NCI-H1694 (cell line): Measurements from ENCODE around the gene INTS15.

Source experiments
- DNase-seq: peaks from one replicate; lab custom pipeline; 2025; lab: John Stamatoyannopoulos, UW

INTS15 gene

GRCh38 chr7:6642861-6643640 lies 53.2 kb downstream of the INTS15 start:
- no peak for DNase-seq

- no peak for DNase-seq
These were observed 54.2 kb downstream of the INTS15 start for GRCh38 chr7:6643915-6644625.

DNA sequence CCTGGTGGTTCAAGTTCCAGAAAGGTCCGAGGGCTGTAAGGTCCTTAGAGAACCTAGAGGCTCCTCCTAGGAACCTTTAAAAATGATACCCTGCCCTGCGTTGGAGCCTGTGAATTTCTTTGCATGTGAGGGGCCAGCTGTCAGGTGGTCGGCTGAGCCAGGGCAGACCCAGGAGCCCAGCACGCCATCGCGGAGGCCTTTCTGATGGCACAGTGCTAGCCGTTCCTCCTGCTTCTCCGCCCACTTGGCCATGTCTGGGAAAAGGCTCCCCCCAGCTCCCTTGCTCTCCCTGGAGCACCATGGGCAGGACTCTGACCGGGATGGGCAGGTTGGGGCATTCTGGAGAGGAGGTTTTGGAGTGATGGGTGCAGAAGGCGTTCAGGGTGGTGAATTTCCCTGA lies 54.9 kb downstream of the INTS15 start:
- no peak for DNase-seq

GRCh38 chr7:6646465-6646864 lies 56.6 kb downstream of the INTS15 start:
- DNase-seq: no peak

DNA sequence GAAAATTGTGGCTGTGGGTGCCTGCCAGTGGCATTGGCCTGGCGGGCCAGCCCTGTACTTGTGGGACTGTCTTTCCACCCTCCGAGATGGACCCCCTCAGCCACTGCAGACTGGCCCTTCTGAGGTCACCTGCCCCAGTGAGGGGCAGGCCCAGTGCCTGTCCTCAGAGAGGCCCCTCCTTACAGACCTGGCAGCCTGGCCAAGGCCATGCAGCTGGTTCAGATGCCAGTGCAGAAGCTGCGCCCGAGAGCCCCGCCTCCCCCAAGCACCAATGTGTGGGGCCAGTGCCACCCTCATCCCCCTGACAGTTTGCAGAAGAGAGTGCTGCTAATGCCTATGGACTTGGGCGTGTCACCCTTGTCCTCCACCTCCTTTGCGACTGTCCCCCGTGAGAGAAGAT lies 57.3 kb downstream of the INTS15 start:
- no peak for DNase-seq

GRCh38 chr7:6647541-6647940 lies 57.7 kb downstream of the INTS15 start:
- DNase-seq: no peak

DNA sequence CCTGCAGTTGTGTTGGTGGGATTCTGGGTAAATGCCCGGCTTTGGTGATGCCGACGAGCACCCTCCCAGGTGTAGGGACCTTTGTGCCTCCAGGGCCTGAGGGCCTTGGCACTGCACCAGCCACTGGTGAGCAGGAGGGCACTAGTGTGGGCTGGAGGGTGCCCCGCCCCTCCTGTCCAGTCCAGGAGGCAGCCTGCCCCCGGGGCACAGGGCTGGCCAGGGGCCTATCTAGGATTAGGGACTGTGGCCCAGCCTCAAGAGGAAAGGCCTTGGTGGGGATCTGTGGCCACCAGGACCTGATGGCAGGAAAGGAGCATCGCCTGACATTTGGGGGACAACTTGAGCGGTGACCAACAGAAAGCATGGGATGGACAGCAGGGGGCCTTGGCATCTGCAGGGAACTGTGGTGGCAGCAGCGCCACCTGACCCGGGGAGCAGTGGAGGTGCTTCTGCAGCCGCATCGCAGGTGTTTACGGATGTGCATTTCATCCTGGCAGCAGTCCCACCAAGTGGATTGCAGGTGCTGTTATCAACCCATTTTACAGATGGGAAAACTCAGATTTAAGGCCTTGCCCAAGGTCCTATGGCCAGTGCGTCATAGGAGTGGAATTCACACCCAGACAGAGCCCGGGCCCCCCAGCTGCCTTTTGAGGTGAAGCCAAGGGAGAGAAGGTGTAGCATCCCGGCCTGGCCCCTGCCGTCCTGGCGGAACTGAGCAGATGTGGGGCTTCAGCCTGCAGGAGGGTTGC lies 58.4 kb downstream of the INTS15 start:
- no peak for DNase-seq

- no peak for DNase-seq
These were observed 58.9 kb downstream of the INTS15 start for GRCh38 chr7:6648815-6649104.

DNA sequence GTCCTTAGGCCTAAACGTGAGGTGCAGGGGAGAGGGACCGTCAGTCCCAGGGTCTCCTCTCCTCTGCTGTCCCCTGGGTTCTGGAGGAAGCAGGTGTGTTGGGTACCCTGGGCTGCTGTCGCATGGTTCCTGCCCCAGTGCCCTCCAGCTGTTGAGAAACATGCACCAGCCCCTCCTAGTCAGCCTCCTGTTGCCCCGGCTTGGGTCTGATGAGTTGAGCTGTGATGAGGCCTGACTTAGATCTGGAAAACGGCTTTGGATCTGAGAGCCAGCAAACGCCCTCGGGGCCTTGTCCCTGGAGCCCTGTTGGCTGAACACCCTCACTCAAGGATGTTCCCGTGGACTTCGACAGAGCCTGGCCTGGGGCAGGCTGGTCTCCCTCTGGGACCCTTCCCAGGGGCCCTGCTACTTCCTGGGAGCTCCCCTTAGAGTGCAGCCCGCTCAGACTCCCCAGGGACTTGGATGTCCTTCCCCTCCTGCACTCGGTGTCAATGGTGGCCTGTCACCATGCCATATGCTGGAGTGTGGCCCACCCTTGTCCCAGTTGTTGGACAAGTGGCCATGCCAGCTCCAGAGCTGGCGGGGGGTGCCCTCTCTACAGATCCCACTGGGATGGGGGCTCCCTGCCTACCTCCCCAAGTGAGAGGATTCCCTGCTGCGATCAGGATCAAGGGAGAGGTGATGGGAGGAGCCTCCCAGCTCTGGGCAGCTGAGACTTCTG lies 59.6 kb downstream of the INTS15 start:
- DNase-seq: no peak

DNA sequence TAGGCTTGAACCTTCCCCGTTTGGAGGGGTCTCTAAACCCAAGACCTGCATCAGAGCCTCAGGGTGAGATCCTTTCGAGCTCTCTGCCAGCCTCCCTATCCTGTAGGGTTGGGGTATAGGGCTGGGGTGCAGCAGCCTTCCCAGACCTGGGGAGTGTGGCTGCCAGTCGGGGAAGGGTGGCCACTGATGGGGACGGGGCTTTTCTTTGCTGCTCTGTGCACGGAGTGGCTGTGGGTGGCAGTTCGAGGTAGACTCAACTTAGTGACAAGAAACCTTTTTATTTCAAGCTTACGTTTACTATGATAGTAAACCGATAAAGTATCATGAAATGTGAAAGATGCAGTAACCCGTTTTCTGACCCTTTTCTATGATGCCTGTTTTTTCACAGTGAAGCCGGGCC lies 60.3 kb downstream of the INTS15 start:
- DNase-seq: no peak

DNA sequence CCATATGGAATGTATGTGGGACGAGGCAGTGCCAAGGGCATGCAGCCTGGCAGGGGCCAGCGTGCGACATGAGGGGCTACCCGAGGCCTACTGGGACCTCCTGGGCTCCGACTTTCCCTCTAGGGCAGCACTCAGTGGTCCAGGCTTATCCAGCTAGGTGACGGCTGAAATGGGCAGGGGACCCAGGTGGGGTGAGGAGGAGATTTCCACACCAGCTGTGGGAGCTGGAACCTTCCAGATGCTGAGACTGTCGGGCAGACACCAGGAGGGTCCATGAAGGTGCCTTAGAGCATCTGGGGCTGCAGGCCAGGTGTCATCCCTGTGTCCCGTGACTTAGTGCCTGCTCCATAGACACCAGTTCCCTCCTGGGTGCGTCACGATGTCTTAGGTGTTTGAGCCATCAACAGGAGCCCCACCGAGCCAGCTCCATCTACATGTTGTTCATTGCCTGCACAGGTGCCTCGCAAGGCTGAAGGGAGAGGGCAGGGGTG lies 60.7 kb downstream of the INTS15 start:
- DNase-seq: no peak

DNA sequence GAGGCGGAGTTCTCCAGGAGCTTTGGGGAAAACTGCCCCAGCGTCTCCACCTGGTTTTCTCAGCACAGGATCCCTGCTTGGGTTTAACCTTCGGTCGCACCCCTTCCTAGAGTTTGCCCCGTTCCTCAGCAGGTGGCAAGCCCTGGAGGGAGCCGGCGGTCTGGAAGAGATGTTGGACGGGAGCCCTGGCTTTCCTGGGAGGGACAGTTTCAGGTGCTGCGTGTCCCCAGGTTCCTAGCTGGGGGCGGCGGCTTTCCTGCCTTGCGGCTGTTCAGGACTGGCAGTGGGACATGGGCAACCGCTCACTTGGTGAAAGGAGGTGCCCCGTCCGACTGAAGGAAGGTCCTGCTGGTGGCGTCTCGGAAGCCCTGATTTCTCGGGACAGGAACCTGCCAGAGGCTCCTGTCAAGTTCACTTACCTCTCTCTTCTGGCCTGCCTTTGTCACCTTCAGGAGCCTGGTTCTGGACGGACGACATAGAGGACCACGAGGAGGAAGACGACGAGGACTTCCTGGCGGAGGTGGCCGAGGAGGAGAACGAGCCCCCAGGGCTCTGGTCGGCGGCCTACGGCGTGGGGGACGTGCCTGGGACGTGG lies 62.1 kb downstream of the INTS15 start:
- DNase-seq: no peak

DNA sequence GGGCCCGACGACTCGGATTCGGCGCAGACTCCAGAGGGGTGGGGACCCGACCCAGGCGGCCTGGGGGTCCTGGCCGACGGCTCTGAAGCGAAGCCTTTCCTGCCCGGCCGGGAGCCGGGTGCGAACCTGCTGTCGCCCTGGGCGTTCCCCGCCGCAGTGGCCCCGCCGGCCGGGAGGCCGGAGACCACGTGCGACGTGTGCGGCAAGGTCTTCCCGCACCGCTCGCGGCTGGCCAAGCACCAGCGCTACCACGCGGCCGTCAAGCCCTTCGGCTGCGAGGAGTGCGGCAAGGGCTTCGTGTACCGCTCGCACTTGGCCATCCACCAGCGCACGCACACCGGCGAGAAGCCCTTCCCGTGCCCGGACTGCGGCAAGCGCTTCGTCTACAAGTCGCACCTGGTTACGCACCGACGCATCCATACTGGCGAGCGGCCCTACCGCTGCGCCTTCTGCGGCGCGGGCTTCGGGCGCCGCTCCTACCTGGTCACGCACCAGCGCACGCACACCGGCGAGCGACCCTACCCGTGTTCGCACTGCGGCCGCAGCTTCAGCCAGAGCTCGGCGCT lies 62.7 kb downstream of the INTS15 start:
- no peak for DNase-seq

DNA sequence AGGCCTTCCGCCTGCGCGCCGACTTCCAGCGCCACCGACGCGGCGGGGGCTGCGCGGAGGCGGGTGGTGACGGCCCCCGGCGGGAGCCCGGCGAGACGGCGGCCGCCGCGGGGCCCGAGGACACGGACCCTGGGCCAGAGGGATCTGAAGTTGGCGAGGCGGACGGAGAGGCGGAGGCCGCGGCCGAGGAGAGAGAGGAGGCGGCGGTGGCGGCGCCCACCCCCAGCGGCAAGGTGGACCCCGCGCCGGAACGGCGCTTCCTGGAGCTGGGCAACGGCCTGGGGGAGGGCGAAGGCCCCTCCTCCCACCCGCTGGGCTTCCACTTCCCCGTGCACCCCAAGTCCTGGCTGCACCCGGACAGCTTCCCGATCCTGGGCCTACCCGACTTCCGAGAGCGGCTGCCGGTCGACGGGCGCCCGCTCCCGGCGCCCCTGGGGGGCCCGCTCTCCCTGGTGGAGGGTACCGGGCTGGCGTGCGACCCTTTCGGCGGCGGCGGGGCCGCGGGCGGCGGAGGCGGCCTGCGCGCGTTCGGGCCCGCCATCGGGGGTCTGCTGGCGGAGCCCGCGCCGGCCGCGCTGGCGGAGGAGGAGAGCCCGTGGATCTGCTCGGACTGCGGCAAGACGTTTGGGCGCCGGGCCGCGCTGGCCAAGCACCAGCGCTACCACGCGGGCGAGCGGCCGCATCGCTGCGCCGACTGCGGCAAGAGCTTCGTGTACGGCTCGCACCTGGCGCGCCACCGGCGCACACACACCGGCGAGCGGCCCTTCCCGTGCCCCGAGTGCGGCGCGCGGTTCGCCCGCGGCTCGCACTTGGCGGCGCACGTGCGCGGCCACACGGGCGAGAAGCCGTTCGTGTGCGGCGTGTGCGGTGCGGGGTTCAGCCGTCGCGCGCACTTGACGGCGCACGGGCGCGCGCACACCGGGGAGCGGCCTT lies 63.5 kb downstream of the INTS15 start:
- no peak for DNase-seq

DNA sequence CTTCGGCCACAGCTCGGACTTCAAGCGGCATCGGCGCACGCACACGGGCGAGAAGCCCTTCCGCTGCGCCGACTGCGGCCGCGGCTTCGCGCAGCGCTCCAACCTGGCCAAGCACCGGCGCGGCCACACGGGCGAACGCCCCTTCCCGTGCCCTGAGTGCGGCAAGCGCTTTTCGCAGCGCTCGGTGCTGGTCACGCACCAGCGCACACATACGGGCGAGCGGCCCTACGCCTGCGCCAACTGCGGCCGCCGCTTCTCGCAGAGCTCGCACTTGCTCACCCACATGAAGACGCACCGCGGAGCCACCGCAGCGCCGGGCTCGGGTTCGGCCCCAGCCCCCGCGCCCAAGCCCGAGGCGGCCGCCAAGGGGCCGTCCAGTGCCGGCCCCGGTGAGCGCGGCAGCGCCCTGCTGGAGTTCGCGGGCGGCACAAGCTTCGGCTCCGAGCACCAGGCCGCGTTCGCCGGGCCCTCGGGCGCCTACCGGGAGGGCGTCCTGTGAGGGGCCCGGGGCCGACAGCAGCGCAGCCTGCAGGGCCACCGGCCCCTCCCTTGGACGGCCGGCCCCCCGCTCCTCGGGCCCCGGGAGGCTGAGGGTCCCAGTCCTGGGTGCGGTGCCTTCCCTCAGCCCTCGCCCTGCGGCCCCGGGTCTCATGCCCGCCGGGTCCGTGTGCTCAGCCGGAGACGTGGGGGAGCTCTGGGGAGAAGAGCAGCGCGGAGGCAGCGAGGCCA lies 64.5 kb downstream of the INTS15 start:
- DNase-seq: no peak

- DNase-seq: no peak
These were observed 65.2 kb downstream of the INTS15 start for GRCh38 chr7:6654842-6655610.

GRCh38 chr7:6655636-6656385 lies 66.0 kb downstream of the INTS15 start:
- no peak for DNase-seq

DNA sequence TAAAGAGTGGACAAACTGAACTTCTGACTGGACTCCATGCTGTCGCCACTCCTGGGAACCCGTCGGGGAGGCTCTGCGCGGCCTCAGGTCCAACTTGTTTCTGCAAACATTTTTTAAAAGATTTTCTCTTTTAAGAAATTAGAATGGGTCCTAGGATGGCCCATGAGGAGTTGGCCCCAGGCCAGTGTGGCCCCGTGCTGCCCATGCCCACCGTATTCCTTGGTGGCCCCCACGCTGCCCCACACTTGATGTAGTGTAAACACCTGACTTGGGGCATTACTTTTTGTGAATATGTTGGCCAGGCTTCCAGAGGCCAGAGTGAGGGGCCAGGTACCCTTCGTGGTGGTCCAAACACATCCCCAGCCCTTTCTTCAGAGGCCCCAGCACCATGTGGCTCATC lies 66.6 kb downstream of the INTS15 start:
- no peak for DNase-seq
